Epithelial cell of esophagus (primary cell): ENCODE results near the gene BCOR.

Source experiments
- DNase-seq: peaks from one replicate; pipeline ENCODE4 v3.0.0; 2010; ENCODE audit warnings: low read depth
- H3K4me3 ChIP-seq: 2 replicates; pipeline ENCODE4 v1.5.1; 2011; ENCODE audit warnings: mild to moderate bottlenecking, low read length, control low read depth
- CTCF ChIP-seq: IDR thresholded peaks from 2 replicates; pipeline ENCODE4 v1.5.1; 2011; ENCODE audit warnings: low read depth, mild to moderate bottlenecking, low read length, control low read depth, inconsistent platforms; ENCODE audit not compliant: insufficient read depth; ENCODE audit errors: missing control alignments

Gene BCOR

GRCh38 chrX:40004246-40004535 lies 93.6 kb downstream of the BCOR start:
- no peak overlapping the region for H3K4me3 ChIP-seq
- no peak for DNase-seq
- TF ChIP-seq CTCF, result no peak

GRCh38 chrX:40003428-40004245 lies 94.1 kb downstream of the BCOR start:
- TF ChIP-seq CTCF, result no peak
- H3K4me3 ChIP-seq, result no peak overlapping the region
- DNase-seq, result no peak

- no peak for TF ChIP-seq CTCF
- DNase-seq, result no peak
- H3K4me3 ChIP-seq, result no peak overlapping the region
Observed at GRCh38 chrX:40003071-40003427, 94.7 kb downstream of the BCOR start.
